ENCODE results near the gene WWTR1. TPM values are rescaled to one million over a fixed set of nuclear protein-coding genes. Genes with fewer than 3 reads are reported as not detected.

Gene WWTR1
- polyA plus RNA-seq, 2 of the 4 experiments (the other 2 are of a cell fraction), result 99.7 to 164 TPM

DNA sequence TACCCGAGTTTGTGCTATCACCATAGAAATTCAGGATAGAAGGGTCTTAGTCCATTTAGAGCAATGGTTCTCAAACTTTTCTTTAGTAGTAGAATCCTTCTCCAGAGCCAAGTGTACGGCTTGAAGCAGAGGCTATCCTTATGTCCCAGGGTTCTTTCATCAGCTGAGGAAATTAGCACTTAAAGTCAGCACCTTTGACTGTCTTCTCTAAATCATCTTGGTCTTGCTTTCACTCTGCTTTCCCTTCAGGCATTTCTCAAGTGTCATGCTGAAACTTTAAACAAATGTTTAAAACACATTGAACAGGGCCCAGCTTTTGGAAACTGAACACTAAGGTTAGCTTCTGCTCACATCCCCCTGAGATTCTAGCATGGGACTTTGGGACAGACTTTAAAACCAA is 105.1 kb downstream of the WWTR1 start (continued):
- TF ChIP-seq, protein P1, sequence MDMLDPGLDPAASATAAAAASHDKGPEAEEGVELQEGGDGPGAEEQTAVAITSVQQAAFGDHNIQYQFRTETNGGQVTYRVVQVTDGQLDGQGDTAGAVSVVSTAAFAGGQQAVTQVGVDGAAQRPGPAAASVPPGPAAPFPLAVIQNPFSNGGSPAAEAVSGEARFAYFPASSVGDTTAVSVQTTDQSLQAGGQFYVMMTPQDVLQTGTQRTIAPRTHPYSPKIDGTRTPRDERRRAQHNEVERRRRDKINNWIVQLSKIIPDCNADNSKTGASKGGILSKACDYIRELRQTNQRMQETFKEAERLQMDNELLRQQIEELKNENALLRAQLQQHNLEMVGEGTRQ (IDR thresholded peaks at IDR 0.05), result no peak
- TF ChIP-seq MYC (IDR thresholded peaks at IDR 0.05; ENCODE audit: borderline replicate concordance, low read length), result no peak
- no peak for TF ChIP-seq RARB (CRISPR knock-in tag; IDR thresholded peaks at IDR 0.05)

DNA sequence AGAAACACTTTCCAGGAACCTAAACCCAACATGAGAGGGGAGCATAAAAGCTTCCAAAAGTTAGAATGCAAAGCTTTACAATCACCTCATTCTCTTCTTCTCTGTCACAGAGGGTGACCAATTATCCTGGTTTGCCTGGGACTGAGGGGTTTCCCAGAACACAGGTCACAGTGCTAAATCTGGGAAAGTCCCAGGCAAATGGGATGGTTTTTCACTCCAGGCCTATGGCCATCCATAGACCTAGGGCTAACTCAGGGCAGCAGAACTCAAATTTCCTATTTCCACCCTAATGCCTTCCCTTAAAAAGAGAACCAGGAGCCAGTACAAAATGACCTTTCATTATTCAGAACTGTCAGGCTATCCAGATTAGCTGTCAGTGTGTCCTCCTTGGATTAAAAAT is 106.3 kb downstream of the WWTR1 start:
- Histone ChIP-seq H3K4me1 (peaks cover 85% of the 10 kb centered on the region), H3K4me3 (no peak overlapping the region), H3K27ac (peak overlapping the region in 1 of 2 experiments; percentile 49; a peak in 3 of 6 replicates), H3K4me2 (no peak overlapping the region), H3K9me3 (no peaks in the 10 kb centered on the region)
- no peak for DNase-seq (ENCODE audit: low read depth in 1 of 2, low spot score in 1 of 2)
- ChIA-PET CTCF (interaction anchor here (0.7 to 1.6 kb wide), 3 partner anchors 16 to 257 kb away, joined by 3 to 4 read pairs (median 3); no protein-coding TSS in a partner anchor), POLR2A (no interaction called here)
- TF ChIP-seq MAFK (IDR thresholded peaks at IDR 0.05; ENCODE audit: partially characterized antibody) (no peak), EHF (CRISPR knock-in tag; IDR thresholded peaks at IDR 0.05) (no peak), EHMT2 (IDR thresholded peaks at IDR 0.05; ENCODE audit: low read depth) (no peak), HOXA7 (CRISPR knock-in tag; IDR thresholded peaks at IDR 0.05) (no peak), BHLHE40 (IDR thresholded peaks at IDR 0.05; ENCODE audit: low read depth, low read length) (no peak), NFE2L2 (conservative IDR thresholded peaks at IDR 0.05; ENCODE audit: low read length) (no peak), ZNF302 (CRISPR knock-in tag; IDR thresholded peaks at IDR 0.05) (no peak), FOSL2 (IDR thresholded peaks at IDR 0.05) (no peak), FOSL2 (CRISPR knock-in tag; IDR thresholded peaks at IDR 0.05) (no peak), NPAS2 (CRISPR knock-in tag; IDR thresholded peaks at IDR 0.05; ENCODE audit: borderline replicate concordance) (no peak), SREBF2 (IDR thresholded peaks at IDR 0.05) (no peak), KDM1A (IDR thresholded peaks at IDR 0.05; ENCODE audit: low read depth) (no peak)
- TF ChIP-seq, protein P2, sequence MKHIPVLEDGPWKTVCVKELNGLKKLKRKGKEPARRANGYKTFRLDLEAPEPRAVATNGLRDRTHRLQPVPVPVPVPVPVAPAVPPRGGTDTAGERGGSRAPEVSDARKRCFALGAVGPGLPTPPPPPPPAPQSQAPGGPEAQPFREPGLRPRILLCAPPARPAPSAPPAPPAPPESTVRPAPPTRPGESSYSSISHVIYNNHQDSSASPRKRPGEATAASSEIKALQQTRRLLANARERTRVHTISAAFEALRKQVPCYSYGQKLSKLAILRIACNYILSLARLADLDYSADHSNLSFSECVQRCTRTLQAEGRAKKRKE (CRISPR knock-in tag; IDR thresholded peaks at IDR 0.05; ENCODE audit: low read depth), result no peak
- TF ChIP-seq, protein P1 (IDR thresholded peaks at IDR 0.05), result no peak
- TF ChIP-seq, protein P3, sequence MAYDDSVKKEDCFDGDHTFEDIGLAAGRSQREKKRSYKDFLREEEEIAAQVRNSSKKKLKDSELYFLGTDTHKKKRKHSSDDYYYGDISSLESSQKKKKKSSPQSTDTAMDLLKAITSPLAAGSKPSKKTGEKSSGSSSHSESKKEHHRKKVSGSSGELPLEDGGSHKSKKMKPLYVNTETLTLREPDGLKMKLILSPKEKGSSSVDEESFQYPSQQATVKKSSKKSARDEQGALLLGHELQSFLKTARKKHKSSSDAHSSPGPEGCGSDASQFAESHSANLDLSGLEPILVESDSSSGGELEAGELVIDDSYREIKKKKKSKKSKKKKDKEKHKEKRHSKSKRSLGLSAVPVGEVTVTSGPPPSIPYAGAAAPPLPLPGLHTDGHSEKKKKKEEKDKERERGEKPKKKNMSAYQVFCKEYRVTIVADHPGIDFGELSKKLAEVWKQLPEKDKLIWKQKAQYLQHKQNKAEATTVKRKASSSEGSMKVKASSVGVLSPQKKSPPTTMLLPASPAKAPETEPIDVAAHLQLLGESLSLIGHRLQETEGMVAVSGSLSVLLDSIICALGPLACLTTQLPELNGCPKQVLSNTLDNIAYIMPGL (CRISPR knock-in tag; IDR thresholded peaks at IDR 0.05; ENCODE audit: borderline replicate concordance), result no peak
- no peak for FAIRE-seq
- no peak for ATAC-seq

DNA sequence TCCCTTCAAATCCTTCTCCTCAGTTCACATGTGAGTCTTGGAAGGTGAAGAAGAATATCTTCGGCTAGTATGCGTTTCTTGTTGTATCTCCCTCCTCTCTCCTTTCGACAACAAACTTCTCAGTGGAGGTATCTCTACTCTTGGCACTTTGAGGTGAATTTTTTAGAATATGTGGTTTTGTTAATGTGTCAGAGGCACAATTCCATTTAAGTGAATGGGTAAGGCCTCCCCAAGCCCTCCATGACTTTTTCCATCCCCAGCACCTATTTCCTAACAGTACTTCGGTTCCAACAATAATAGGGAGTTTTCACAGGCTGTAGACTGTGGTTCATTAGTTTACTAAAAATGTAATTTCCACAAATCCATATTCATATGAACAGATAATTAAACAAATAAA is 109.2 kb downstream of the WWTR1 start:
- no peak for FAIRE-seq
- TF ChIP-seq, protein P3 (CRISPR knock-in tag; IDR thresholded peaks at IDR 0.05; ENCODE audit: borderline replicate concordance), result no peak
- TF ChIP-seq, protein P2 (CRISPR knock-in tag; IDR thresholded peaks at IDR 0.05; ENCODE audit: low read depth), result 0 out of 2 replicates have a peak, but pooled peaks have one; percentile 5
- Histone ChIP-seq H3K27ac (peak overlapping the region; percentile 92 to 93), H3K4me2 (peak overlapping the region; percentile 88), H3K4me1 (peaks cover 85% of the 10 kb centered on the region), H3K4me3 (peak overlapping the region; percentile 21; the same call in 2 of the 3 replicates), H3K9me3 (no peaks in the 10 kb centered on the region)
- no peak for DNase-seq (ENCODE audit: low read depth in 1 of 2, low spot score in 1 of 2)
- POLR2A ChIA-PET, result interaction anchor here (0.7 to 1.5 kb wide), 5 partner anchors 27 to 203 kb away, joined by 3 to 17 read pairs (median 4); partner anchors contain the start of genes COMMD2 and WWTR1
- no peak for ATAC-seq
- CTCF ChIA-PET, result interaction anchor here (0.6 to 3.6 kb wide), 4 partner anchors 18 to 170 kb away, joined by 3 to 21 read pairs (median 12); partner anchors contain the start of gene WWTR1
- WGBS (ENCODE audit: missing lambda C conversion rate), result 67% methylated on average over 4 of the region's 4 CpGs
